Neural progenitor cell (in vitro differentiated cells): Measurements from ENCODE around the gene CCNY.

Experiments used
- EZH2 ChIP-seq: fragments of 200-600 bp; sonication (generic); IDR thresholded peaks from 2 replicates; pipeline ENCODE4 v1.6.1; 2017; ENCODE audit warnings: antibody characterized with exemption, mild to moderate bottlenecking, moderate library complexity
- EZH2phosphoT487 ChIP-seq: fragments of 200-600 bp; sonication (generic); IDR thresholded peaks from 2 replicates; pipeline ENCODE4 v1.6.1; 2017; ENCODE audit warnings: antibody characterized with exemption
- TF ChIP-seq, protein P1 (sequence below): fragments of 200-600 bp; sonication (generic); IDR thresholded peaks from 2 replicates; pipeline ENCODE4 v1.5.1; 2017; ENCODE audit warnings: antibody characterized with exemption, mild to moderate bottlenecking

DNA sequence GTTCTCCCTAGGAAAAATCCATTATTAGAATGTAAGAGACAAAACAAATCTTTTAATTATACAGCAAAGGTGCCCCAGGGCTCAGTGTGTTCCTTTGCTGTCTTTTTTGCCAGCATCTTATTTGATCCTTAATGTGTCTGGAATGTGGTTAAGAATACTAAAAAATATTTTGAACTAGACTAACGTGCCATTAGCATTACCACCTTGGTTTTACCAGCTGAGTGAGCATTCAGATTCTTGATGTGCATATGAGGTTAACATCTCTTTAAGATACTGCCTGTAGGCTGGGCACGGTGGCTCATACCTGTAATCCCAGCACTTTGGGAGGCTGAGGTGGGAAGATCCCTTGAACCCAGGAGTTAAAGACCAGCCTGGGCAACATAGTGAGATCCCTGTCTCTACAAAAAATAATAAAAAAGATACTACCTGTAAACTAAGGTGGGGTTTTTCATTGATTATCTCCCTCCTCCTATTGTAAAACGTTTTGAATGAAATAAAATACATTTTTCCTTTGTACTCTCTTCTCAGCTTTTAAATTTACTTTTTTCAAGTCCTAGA lies 96.6 kb downstream of the CCNY start:
- TF ChIP-seq, protein P1, sequence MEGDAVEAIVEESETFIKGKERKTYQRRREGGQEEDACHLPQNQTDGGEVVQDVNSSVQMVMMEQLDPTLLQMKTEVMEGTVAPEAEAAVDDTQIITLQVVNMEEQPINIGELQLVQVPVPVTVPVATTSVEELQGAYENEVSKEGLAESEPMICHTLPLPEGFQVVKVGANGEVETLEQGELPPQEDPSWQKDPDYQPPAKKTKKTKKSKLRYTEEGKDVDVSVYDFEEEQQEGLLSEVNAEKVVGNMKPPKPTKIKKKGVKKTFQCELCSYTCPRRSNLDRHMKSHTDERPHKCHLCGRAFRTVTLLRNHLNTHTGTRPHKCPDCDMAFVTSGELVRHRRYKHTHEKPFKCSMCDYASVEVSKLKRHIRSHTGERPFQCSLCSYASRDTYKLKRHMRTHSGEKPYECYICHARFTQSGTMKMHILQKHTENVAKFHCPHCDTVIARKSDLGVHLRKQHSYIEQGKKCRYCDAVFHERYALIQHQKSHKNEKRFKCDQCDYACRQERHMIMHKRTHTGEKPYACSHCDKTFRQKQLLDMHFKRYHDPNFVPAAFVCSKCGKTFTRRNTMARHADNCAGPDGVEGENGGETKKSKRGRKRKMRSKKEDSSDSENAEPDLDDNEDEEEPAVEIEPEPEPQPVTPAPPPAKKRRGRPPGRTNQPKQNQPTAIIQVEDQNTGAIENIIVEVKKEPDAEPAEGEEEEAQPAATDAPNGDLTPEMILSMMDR = no peak
- no peak for TF ChIP-seq EZH2
- TF ChIP-seq EZH2phosphoT487 = no peak
